ENCODE data around the gene EPOP.
"Not testable (repeated sequence)": the region's sequence is repeated elsewhere in the genome, so short reads cannot be mapped to it uniquely, and the experiment has no call there.

EPOP gene

GRCh38 chr17:38672788-38673706, 1.7 kb downstream of the EPOP start:
- DNase-seq: no peak

- DNase-seq: no peak
Measured at GRCh38 chr17:38671939-38672720, 2.6 kb downstream of the EPOP start.

- DNase-seq: no peak
Measured at GRCh38 chr17:38669520-38669919, 5.2 kb downstream of the EPOP start.

DNA sequence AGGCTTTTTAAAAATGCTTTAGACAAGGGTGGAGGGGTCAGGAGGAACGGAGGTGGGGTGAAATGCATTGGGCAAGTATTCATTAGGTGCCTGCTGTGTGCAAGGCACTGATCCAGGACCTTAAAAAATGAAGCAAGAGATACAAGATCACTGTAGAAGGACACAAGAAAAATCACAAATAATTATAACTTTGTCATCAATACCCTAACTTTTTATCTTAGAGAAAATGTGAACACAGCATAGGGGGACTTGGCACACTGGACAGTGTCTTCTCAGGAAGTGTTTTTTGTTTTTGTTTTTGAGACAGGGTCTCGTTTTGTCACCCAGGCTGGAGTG, 7.0 kb downstream of the EPOP start:
- no peak for DNase-seq

- peak; percentile 60 for DNase-seq
Measured at GRCh38 chr17:38667099-38667786, 7.5 kb downstream of the EPOP start.

DNA sequence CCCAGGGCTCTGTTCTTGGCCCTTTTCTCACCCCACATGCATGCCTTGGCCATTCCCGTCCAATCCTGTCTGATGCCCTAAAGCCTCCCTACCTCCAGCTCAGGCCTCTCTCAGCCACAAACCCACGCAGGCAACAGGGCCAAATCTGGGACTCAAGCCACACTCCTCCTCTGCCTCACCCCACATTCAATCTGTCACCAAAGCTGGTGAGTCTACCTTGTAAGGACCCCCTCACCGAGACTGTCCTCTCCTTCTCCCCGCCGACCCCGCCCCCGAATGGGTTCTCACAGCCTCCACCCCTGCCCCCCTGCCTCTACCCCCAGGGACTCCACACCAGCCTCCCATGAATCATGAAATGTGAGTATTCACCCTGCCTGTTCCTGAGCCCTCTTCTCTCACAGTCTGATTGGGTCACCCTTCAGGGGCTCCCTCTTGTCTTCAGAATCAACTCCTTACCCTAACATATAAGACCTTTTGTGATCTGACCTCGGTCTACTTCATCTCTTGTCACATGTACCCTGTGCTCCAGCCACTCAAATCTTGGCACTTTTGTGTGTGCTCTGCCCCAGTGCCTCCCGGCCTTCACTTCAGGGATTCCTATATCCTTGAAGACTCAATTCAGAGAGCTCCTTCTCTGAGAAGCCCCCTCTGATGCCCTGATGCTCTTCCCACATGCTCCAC, 10.7 kb downstream of the EPOP start:
- no peak for DNase-seq

GRCh38 chr17:38663125-38663751, 11.5 kb downstream of the EPOP start:
- peak; percentile 50 for DNase-seq

DNA sequence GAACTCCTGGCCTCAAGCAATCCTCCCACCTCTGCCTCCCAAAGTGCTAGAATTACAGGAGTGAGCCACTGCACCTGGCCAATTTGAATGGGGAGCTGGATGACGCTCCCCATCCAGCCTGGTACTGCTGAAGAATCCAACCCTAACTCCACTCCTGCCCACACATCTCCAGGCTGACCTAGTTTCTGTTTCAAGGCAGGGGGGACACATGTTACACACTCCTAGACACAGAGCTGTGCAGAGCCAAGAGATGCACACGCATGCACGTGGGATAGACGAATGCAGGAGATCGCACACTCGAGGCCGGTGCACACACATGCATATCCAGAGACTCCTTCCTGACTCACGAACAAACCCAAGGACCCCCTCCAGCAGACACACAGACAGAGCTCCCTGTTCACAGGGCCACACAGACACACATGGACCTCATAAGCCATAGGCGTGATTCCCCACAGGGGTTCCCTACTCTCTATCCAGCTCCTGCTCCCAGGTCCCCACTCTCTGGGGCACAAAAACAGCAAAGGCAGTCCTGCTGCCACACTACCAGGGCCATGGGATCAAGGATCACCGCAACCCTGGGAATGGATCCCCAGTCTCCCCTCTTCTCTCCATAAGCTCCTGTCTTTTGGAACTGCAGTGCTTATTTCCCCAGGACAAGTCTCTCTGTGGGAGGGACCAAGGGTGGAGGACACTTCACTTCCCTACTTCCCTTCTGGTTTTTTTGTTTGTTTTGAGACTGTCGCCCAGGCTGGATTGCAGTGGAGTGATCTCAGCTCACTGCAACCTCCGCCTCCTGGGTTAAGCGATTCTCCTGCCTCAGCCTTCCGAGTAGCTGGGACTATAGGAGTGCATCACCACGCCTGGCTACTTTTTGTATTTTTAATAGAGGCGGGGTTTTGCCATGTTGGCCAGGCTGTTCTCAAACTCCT, 14.4 kb downstream of the EPOP start:
- no peak for DNase-seq

GRCh38 chr17:38659415-38659814, 15.3 kb downstream of the EPOP start:
- no peak for DNase-seq

DNA sequence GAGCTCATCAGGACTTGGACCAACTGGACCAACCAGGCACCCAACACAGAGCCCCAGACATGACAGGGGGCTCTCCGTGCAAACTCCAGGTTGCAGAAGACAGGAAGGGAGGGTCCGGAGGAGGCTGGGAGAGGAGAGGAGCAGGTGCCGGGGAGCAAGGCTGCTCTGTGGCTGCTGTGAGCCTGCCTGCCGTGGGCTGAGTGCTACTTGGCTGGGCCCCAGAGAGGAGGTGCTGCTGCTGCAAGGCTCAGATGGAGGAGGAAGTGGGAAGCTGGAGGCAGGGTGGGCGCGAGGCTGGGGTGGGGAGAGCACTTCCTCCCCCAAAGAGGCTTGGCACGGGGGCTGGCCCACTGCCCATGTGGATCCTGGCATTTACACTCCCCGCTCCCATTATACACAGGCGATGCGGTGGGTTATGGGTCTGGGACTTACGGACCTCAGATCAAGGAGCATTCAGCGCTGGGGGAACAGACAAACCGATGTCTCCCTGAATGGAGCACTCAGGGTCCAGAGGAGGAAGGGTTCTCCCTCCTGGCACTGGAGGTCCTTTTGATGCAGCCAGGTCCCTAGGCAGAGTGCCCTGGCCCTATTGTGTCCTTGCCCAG, 15.9 kb downstream of the EPOP start:
- no peak for DNase-seq

DNA sequence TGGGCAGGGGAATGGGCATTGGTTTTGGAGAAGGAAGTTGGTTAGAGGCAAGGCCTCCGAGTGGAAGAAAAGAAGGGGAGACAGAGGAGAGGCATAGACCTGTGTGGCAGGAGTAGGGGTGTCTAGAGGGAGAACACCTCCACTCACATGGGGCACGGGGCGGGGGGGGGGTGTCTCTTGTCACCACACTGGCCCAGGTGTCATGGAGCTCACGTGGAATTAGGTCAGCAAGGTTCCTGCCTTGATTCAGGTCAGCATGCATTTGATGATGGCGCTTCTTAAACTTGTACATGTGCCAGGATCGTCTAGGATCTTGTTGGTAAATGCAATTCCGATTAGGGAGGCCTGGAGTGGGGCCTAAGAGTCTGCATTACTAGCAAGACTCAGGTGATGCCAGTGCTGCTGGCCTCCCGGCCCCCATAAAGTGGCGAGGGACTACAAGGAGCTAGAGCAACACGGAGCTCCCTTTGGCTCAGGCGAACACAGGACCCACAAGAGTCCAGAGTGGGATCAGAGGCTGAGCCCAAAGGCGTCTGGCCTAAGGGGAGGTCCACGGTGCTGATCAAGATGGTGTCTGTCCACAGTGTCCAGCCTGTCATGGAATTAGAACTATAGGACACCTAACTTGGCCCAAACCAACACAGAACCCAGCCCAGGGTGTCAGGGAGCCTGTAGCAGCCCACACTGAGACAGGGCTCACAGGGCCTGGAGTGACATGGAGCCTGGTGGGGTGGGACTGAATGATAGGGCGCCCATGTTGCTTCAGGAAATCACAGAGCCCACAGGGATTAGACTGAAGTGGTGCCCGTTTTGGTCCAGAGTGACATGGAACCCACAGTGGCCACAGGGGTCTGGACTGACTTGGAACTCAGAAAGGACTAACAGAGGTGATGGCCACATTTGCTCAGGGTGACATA, 16.7 kb downstream of the EPOP start:
- no peak for DNase-seq

DNA sequence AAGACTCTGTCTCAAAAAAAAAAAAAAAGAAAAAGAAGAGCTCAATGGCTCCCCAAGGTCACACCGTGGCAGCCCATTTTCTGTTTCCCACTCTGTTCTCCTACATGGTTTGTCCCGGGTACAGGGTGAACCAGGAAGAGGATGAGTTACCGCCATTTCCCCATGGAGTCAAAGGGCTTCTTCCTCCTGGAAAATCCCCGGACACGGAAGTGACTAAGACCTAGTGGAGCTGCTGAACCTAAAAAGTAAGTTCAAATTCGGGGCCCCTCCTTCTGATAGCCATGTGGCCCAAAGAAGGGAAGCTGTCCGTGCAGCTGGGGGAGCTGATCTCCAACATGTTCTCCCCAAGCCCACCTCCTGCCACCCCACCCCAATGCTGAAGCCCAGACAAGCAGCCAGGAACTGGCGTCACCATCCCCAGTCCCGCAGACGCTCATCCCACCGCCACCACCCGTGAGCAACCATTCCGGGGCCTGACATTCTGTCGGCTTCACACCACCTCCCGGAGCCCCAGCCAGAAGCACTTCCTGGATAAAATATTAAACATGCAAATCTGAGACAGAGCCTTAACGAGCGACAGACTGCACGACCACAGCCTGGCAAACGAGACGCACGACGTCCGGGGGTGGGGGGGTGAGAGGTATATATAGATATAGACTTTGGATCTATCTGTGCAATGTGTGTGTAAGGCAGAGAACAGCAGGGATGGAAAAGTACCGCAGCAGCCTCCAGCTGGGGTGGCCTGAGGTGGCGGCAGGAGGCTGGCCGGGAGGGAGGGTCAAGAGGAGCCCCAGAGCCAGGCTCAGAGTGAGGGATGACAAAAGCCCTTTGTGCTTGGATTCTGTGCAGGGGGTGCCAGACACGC, 17.6 kb downstream of the EPOP start:
- no peak for DNase-seq

DNA sequence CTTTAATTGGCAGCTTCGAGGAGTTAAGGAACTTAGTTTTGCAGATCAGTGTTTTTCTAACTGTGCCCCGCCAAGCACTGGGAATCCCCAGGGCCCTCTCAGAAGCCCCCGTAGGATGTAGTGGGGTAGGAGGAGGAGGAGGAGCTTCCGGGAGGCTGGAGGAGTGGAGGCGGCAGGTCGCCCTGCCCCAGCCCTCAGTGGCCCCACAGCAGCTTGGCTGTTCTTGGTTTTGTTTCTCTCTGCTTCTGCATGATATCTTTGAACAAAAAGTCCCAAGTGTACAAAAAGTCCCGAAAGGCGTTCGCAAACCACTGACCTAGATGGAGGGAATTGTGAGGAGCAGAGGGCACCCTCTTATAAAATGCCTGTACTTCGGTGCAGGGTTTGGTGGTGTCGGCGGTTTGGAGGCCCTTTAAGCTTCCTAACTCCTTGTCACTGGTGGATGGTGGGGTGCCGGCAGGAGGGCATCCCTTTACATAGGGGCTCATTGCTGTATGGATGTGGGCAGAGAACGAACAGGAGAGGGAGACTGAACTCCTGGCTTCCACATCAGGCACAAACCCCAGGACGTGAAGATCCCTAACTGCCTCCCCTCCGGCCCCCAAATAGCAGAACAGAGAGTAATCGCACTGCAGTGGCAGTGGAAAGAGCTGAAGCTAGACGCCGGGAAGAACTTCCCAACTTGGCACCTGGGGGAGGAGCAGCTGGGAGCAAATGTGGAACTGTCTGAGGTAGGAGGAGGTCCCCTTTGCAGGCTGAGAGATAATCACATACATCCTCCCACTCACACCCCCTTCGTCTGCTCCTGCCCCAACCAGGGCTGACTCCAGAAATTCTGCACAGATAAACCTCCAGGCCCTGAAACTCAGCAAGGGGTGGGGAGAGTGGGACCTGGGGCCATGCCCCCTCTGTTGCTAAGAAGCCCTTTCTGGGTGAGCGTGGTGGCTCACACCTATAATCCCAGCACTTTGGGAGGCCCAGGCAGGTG, 20.1 kb downstream of the EPOP start:
- DNase-seq: no peak

DNA sequence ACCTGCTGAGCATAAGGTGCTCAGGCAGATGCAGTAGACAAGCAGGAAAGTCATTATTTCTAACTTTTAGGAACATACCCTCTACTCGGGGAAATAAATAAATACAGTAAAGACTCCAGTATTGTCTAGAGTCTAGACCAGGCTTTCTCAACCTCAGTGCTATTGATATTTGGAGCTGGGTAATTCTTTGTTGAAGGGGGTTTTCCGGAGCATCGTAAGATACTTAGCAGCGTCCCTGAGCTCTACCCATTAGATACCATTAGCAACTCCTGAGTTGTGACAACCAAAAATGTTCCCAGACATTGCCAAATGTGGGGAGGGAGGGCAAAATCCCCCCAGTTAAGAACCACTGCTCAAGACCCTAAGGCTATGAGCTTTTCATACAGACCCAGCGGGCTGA, 21.1 kb downstream of the EPOP start:
- no peak for DNase-seq

DNA sequence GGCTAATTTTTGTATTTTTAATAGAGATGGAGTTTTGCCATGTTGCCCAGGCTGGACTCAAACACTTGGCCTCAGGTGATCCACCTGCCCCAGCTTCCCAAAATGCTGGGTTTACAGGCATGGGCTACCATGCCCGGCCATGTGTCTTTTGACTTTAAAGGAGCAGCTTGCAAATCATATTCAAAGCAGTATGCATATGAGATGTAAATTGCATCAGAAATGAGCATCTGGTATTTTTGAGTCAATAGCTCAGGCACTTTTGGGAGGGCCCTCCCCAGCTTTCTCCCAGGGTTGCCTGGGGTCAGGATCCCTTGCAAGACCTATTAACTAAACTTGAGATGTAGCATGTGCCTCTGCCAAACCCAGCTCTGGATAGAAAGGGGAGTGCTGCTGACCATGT, 21.5 kb downstream of the EPOP start:
- DNase-seq: no peak

- DNase-seq: not testable (repeated sequence)
Measured at GRCh38 chr17:38650653-38651173, 24.0 kb downstream of the EPOP start.

DNA sequence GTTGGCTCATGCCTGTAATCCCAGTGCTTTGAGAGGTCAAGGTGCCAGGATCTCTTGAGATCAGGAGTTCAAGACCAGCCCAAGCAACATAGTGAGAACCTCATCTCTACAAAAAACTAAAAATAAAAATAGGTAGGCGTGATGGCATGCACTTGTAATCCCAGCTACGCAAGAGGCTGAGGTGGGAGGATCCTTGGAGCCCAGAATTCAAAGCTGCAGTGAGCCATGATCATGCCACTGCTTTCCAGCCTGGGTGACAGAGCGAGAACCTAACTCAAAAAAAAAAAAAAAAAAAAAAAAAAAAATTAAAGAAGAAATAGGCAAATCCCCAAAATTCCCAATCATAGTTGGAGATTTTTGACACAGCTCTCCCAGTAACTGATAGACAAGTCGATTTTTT, 36.8 kb downstream of the EPOP start:
- no peak for DNase-seq

Measured in CD4-positive, alpha-beta T cell treated with Interleukin-6 for 4 hours (primary cell).